Tibial nerve (tissue), 4 donors: ENCODE measurements around the gene CACHD1.

Experiments
- EP300 ChIP-seq, 2 donors: sonication (generic); formaldehyde crosslinking; IDR thresholded peaks; one replicate each; pipeline ENCODE4 v1.6.1; 2017; ENCODE audit warnings: antibody characterized with exemption in 2 of 2, mild to moderate bottlenecking in 1 of 2
- POLR2A ChIP-seq, 2 donors: fragments of 450-650 bp; IDR thresholded peaks; one replicate each; pipeline ENCODE4 v1.6.1; 2017; ENCODE audit warnings: antibody characterized with exemption in 2 of 2, mild to moderate bottlenecking in 2 of 2, moderate library complexity in 2 of 2
- TF ChIP-seq, protein P1 (sequence below), 5 experiments: fragments of 200-600 bp in 3 of 5; fragments of 450-650 bp in 2 of 5; sonication (generic) in 3 of 5; IDR thresholded peaks; one replicate each; pipeline ENCODE4 v1.5.1; 2016 to 2019; ENCODE audit warnings: antibody characterized with exemption in 5 of 5, mild to moderate bottlenecking in 3 of 5, moderate library complexity in 2 of 5

- TF ChIP-seq, protein P1, sequence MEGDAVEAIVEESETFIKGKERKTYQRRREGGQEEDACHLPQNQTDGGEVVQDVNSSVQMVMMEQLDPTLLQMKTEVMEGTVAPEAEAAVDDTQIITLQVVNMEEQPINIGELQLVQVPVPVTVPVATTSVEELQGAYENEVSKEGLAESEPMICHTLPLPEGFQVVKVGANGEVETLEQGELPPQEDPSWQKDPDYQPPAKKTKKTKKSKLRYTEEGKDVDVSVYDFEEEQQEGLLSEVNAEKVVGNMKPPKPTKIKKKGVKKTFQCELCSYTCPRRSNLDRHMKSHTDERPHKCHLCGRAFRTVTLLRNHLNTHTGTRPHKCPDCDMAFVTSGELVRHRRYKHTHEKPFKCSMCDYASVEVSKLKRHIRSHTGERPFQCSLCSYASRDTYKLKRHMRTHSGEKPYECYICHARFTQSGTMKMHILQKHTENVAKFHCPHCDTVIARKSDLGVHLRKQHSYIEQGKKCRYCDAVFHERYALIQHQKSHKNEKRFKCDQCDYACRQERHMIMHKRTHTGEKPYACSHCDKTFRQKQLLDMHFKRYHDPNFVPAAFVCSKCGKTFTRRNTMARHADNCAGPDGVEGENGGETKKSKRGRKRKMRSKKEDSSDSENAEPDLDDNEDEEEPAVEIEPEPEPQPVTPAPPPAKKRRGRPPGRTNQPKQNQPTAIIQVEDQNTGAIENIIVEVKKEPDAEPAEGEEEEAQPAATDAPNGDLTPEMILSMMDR (IDR thresholded peaks at IDR 0.05): no peak
- TF ChIP-seq POLR2A (IDR thresholded peaks at IDR 0.05): no peak
- no peak for TF ChIP-seq EP300 (IDR thresholded peaks at IDR 0.05)
Observed at GRCh38 chr1:64487061-64487460, 17.1 kb downstream of the CACHD1 start.
